Activated CD4-positive, CD25-positive, alpha-beta regulatory T cell (primary cell): Measurements from ENCODE around the gene ACAP2.

ENCODE experiments used
- DNase-seq, 4 experiments: peaks; one replicate each; lab custom pipeline; 2025; lab: John Stamatoyannopoulos, UW

Gene ACAP2

DNA sequence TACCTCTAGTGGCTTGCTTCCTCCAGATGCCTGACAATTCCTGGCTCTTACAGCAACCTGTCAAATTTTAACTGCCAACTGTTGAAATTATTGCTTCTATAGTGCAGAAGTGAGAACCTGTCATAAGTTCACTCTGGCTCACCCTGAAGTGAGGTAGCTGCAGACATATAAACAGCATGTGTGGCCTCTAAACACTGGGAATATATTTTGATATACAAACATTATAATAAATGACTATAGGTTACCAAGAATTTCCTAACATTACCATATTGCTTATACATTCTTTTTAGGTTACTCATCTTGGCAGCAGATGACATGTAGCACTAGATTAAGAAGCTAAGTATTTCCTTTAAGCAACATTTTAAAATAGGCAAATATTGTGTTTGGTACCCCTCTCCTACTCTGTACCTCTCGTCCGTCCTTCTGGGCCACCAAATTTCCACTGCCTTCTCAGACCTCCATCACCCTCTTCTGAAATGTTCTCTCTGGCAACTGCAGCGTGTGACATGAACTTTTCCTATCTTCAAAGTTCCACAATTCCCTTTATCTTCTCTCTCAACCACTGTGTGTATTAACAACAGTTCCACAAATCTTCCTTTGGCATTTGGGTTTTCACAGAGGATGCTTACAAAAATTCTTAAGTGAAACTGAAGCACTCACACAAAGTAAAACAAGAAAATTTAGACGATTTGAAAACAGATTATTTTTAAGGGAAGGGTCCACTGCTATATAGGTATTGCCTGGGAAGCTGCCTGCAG is 156.5 kb downstream of the ACAP2 start:
- DNase-seq, result no peak

- no peak for DNase-seq
Observed at GRCh38 chr3:195285372-195285771, 157.4 kb downstream of the ACAP2 start.

GRCh38 chr3:195284842-195285241 is 158.0 kb downstream of the ACAP2 start:
- no peak for DNase-seq

- no peak for DNase-seq
Observed at GRCh38 chr3:195282961-195283360, 159.9 kb downstream of the ACAP2 start.

- DNase-seq, result no peak
Observed at GRCh38 chr3:195274259-195274966, 168.4 kb downstream of the ACAP2 start.

DNA sequence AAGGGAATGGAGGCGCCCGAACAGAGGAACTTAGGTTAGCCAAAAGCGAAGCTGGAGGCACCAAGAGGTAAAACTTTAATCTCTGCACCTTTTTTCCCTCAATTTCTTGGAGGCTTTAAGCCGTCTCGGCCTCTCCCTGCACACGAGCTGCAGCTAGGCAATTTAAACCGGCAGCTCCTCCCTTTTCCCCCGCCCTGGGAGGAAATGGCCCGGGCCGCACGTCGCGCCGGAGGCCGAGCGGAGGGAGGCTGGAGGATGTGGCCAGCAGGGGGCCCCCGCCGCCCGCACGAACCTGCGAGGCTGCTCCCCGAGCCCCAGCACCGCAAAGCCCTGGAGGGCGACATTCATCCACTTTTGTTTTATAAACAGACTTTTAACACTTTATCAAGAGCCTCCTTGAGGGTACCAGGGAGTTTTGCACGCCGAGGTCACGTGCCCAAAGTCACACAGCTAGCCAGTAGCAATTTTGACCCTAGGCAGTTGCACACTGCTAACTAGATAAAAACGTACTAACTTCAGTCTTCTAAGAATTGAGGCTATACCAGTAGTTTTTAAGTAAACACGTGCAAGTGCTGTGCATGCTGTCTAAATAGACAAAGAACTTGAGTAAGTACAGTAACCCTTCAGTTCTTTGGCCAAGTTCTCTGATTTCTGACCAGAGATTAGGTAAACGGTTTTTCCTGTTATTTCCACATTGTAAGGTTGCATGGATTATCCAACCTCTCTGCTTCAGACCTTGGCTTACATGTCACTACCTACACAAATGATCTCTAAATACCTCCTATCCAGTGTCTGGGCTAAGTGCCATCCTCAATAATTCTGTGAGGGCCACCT is 171.2 kb downstream of the ACAP2 start:
- DNase-seq, result peak; percentile 77 to 83 (median 81)

DNA sequence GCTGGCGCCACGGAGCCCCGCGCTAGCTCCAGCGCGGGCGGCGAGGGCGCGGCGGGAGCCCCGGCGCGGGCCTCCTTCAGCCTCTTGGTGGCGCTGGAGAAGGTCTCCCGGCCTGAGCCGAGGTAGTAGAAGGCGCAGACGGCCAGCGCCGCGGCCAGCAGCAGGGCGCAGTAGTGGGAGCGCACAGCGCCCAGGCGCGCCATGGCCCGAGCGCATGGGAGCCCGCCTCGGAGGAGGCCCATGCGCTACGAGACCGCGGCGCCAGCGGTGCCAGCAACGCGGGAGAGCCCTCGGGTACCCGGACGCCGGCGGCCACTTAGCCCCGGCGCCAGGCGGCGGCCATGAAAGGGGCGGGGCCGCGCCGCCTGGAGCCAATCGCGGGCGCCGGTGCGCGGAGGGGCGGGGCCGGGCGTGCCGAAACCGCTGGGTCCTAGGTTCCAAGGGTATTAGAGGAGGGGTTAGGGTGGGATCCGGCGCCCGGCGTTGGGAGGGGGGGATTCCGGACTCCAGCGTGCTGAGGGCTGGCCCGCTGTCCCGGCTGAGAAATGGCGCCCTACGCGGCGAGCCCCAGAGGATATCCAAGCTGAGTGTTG is 171.9 kb downstream of the ACAP2 start, which contains the start of gene XXYLT1:
Gene XXYLT1, minus strand, starts transcription at position 343 of the 593 bp plus-strand sequence. Its CDS starts 101 bp downstream, at position 242.
- peak; percentile 75 to 86 (median 82) for DNase-seq

DNA sequence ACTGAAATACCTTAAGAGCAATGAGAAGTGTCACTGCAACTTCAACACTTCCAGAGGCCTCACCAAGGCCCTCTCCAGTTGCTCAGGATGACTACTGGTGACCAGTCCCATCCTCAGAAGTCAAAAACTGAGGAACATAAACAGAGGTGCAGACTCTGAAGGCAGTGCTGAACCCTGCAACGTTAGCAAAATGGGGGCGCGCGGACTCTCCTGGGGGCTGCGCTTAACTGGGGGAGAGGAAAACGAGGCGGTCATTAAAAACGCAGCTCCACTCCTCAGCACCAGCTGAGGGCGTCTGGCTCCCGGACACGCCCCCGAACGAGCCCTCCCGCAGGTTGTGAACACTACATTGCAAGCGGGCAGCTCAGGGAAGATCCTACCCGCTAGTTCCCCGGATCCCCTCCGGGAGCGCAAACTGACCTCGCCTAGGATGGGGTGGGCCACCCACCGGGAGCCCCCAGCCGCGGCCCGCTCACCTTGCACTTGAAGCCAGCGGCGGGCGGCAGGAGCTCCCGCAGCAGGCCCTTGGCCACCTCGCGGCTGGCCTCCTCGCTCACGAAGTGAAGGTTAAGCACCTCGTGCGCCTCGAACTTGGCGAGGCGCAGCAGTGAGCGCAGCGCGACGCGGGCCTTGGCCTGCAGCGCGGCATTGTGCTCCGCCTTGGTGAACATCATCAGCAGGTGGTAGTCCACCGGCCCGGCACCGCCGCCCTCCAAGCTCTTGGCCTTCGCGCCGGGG is 172.6 kb downstream of the ACAP2 start:
- no peak for DNase-seq

DNA sequence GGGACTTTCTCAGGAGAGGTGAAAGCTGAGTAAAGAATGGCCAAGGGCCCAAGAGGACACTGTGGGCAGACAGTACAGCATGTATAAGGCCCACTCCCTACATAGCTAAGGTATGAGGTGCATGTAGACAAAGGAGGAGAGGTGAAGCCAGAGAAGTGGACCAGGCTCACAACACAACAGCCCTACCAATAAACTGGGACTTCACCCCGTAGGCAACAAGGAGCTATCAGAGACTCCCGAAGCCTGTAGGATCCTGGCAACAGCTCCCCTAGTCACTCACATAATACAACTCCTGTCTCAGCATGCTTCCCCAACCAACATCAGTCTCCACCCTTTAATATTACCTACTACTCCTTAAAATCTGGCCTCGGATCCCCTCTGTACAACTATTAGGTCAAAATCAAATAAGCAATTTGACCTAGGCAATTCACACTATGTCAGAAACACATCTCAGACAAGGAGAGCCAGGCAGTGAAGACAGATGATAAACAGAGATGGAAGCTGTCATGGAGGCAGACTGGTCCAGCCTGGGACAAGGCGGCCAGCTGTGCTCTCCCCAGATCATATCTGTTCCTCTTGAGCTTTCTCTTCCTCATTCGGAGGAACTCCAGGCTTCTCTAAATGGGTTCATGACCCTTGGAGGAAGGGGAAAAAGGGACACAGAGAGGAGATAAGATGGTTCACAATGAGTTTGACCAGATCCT is 173.3 kb downstream of the ACAP2 start:
- no peak for DNase-seq

DNA sequence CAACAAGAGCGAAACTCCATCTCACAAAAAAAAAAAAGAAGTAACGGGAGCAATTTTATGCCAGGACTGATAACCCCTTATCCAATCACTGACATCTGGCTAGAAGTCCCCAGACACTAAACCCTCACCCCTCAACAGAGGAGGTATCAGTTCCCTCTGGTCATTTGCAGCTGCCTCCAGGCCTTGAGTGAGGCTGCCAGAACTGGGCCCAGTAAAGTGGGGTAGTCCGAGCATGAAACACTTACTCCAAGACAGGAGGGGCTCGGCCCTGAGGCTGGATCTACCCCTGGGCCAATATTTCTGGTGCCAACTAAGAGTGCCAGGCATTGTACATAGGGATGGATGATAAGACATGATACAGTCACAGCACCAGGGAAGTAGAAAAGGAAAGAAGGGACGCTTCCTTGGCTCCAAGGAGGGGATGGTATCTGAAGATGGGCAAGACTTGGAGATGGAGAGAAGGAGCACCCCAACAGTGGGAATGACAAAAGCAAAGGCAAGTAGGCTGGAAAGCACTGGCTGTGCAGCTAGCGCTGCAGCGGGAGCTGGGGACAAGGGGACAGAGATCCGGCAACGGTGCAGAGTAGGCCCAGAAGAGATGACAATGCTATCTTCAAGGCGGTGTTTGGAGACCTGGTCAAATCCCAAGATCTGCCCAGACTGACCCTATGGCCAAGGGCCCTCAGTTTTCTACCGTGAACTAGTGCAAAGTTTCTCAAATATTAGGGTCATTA is 174.1 kb downstream of the ACAP2 start:
- DNase-seq, result no peak

DNA sequence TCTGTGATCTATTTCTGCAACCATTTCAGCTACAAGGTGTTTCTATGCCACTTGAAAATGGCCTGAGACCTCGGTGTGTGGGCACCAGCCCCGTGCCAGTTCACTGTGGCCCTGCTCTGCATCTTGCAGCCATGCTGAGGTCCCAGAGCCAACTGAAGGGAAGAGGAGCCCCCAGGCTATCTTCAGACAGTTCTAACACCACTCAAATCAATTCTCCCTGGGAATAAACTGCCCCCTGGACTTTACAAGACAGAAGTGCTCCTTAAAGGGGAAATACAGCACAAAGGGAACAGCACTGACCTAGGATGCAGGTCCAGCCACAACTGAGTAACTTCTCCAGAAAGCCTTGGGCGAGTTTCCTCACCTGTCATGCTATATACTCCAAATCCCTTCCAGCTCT is 175.7 kb downstream of the ACAP2 start:
- no peak for DNase-seq

DNA sequence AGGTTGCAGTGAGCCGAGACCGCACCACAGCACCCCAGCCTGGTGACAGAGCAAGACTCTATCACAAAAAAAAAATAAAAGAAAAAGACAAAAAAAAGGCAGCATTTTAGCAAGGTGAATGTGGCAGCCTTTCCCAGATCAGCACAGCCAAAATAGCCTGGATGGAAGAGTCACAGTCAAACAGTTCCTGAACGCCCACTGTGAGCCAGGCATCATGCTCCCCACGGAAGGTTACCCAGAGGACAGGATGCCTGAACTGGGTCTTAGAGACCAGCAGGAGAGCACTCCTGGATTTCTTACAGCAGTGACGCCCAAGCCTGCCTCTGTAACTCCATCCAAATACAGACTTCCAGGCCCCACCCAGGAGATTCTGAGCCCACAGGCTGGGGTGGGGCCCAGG is 176.4 kb downstream of the ACAP2 start:
- DNase-seq, result no peak

DNA sequence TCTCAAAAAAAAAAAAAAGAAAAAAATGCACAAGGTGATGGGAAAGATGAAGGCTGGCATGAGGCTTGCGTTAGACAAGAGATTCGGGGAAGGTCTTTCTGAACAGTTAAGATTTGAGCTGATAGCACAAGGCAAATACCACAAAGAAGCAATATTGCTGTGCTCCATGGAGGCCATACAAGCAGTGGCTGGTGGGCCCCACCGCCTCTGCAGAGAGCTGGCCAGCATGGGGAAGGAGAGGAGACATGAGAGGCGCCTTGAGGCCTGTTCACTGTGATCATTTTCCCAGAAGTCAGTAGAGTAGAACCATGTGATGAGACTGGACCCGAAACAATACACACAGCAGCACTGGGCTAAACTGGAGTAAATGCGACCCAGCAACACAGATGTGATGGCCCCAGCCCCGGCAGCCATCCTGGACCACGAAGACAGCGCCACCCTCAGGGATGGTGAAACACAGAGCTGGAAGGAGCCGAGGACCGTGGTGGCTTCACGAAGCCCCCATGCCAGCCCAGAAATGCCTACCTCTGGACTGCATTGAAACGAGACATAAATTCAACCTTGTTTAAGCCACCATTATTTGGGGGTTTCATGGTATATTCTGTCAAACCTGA is 177.3 kb downstream of the ACAP2 start:
- no peak for DNase-seq

- no peak for DNase-seq
Observed at GRCh38 chr3:195263925-195264600, 178.8 kb downstream of the ACAP2 start.

GRCh38 chr3:195263193-195263924 is 179.5 kb downstream of the ACAP2 start:
- no peak for DNase-seq

- DNase-seq, result no peak
Observed at GRCh38 chr3:195261925-195262324, 180.9 kb downstream of the ACAP2 start.

DNA sequence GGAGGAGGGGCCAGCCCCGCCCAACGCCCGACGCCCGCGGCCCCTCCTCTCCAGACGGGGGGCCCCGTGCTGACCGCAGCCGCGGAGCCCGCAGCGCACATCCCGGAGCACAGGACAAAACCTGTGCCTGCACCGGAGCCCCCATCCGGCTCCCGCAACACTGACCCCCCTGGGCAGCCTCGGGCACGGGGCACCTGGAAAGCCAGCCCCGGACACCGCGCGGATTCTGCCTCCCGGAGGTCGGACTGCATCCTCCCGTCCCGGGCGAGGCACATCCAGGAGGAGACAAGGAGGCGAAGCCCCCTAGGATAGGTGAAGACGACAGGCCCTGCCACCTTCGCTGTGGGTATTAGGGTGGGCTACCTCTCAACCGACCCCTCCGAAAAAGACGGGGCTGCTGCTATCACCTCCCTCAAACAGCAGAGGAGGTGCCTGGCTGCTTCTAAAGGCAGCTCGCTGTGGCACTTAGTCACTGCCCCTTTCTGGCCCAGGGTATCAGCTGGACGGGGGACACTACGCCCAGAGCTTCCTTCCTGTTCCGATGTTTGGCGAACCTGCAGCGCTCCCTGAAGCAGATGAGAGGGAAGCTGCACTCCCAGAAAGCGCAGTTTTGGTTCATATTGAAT is 182.4 kb downstream of the ACAP2 start:
- DNase-seq, result no peak
